ENCODE data around the gene CGNL1. TPM values are rescaled to one million over a fixed set of nuclear protein-coding genes. Genes with fewer than 3 reads are reported as not detected.

Gene CGNL1
- total RNA-seq, 1 donor from 2014 or later, result 2.8 TPM

- TF ChIP-seq CTCF (IDR thresholded peaks at IDR 0.05; ENCODE audit: insufficient read depth, low read length, poor library complexity, severe bottlenecking), result no peak
- Histone ChIP-seq H3K27me3 (ENCODE audit: control insufficient read depth, insufficient read depth, low read length) (no peaks in the 10 kb centered on the region), H3K36me3 (ENCODE audit: control insufficient read depth, insufficient read depth, low read length) (no peaks in the 10 kb centered on the region), H3K4me3 (ENCODE audit: low read depth, low read length) (no peak overlapping the region)
- no peak for DNase-seq (ENCODE audit: low read depth)
Measured at GRCh38 chr15:57505056-57505715, 128.9 kb downstream of the CGNL1 start.

GRCh38 chr15:57505949-57506391, 129.7 kb downstream of the CGNL1 start:
- Histone ChIP-seq H3K36me3 (ENCODE audit: control insufficient read depth, insufficient read depth, low read length) (no peaks in the 10 kb centered on the region), H3K4me3 (ENCODE audit: low read depth, low read length) (no peak overlapping the region), H3K27me3 (ENCODE audit: control insufficient read depth, insufficient read depth, low read length) (no peaks in the 10 kb centered on the region)
- DNase-seq (ENCODE audit: low read depth), result peak; percentile 67
- TF ChIP-seq CTCF (IDR thresholded peaks at IDR 0.05; ENCODE audit: insufficient read depth, low read length, poor library complexity, severe bottlenecking), result no peak

- Histone ChIP-seq H3K36me3 (ENCODE audit: control insufficient read depth, insufficient read depth, low read length) (no peaks in the 10 kb centered on the region), H3K27me3 (ENCODE audit: control insufficient read depth, insufficient read depth, low read length) (no peaks in the 10 kb centered on the region), H3K4me3 (ENCODE audit: low read depth, low read length) (no peak overlapping the region)
- peak; percentile 49 for TF ChIP-seq CTCF (IDR thresholded peaks at IDR 0.05; ENCODE audit: insufficient read depth, low read length, poor library complexity, severe bottlenecking)
- no peak for DNase-seq (ENCODE audit: low read depth)
Measured at GRCh38 chr15:57506422-57506821, 130.1 kb downstream of the CGNL1 start.

- no peaks in the 10 kb centered on the region for H3K36me3 ChIP-seq (ENCODE audit: control insufficient read depth, insufficient read depth, low read length)
- H3K4me3 ChIP-seq (ENCODE audit: low read depth, low read length), result no peak overlapping the region
- no peak for TF ChIP-seq CTCF (IDR thresholded peaks at IDR 0.05; ENCODE audit: insufficient read depth, low read length, poor library complexity, severe bottlenecking)
- no peaks in the 10 kb centered on the region for H3K27me3 ChIP-seq (ENCODE audit: control insufficient read depth, insufficient read depth, low read length)
- DNase-seq (ENCODE audit: low read depth), result no peak
Measured at GRCh38 chr15:57507111-57507510, 130.8 kb downstream of the CGNL1 start.

GRCh38 chr15:57509126-57509525, 132.8 kb downstream of the CGNL1 start:
- peak; percentile 67 for DNase-seq (ENCODE audit: low read depth)
- no peak overlapping the region for H3K4me3 ChIP-seq (ENCODE audit: low read depth, low read length)
- H3K36me3 ChIP-seq (ENCODE audit: control insufficient read depth, insufficient read depth, low read length), result no peaks in the 10 kb centered on the region
- TF ChIP-seq CTCF (IDR thresholded peaks at IDR 0.05; ENCODE audit: insufficient read depth, low read length, poor library complexity, severe bottlenecking), result no peak
- H3K27me3 ChIP-seq (ENCODE audit: control insufficient read depth, insufficient read depth, low read length), result no peaks in the 10 kb centered on the region

- Histone ChIP-seq H3K36me3 (ENCODE audit: control insufficient read depth, insufficient read depth, low read length) (no peaks in the 10 kb centered on the region), H3K27me3 (ENCODE audit: control insufficient read depth, insufficient read depth, low read length) (no peaks in the 10 kb centered on the region), H3K4me3 (ENCODE audit: low read depth, low read length) (no peak overlapping the region)
- TF ChIP-seq CTCF (IDR thresholded peaks at IDR 0.05; ENCODE audit: insufficient read depth, low read length, poor library complexity, severe bottlenecking), result no peak
- no peak for DNase-seq (ENCODE audit: low read depth)
Measured at GRCh38 chr15:57509965-57510364, 133.7 kb downstream of the CGNL1 start.

Measured in kidney epithelial cell (primary cell).